RWPE2 (cell line): Measurements from ENCODE around the gene PBX1.
A peak's percentile ranks its signal among the peaks of the same experiment; 100 is the strongest.

Experiments used
- ATAC-seq: fragments of 200-7000 bp; cut with Tn5 transposase; 3 replicates; pipeline ENCODE4 v1.9.1; 2021; ENCODE audit warnings: low read depth
- DNase-seq: peaks from one replicate; pipeline ENCODE4 v3.0.0-alpha.2; 2020; ENCODE audit warnings: low spot score
- H3K27ac ChIP-seq: fragments of 450-650 bp; 2 replicates; pipeline ENCODE4 v1.5.1; 2017; ENCODE audit warnings: mild to moderate bottlenecking; ENCODE audit not compliant: poor library complexity, severe bottlenecking
- H3K27me3 ChIP-seq: fragments of 250-450 bp; sonication (Bioruptor Pico); 2 replicates; pipeline ENCODE4 v1.5.1; 2021; ENCODE audit warnings: mild to moderate bottlenecking, moderate library complexity; ENCODE audit not compliant: insufficient read depth, poor library complexity, severe bottlenecking
- H3K36me3 ChIP-seq: fragments of 250-450 bp; sonication (Bioruptor Pico); 2 replicates; pipeline ENCODE4 v1.5.1; 2020; ENCODE audit warnings: low read depth, mild to moderate bottlenecking, moderate library complexity
- H3K4me1 ChIP-seq: fragments of 250-450 bp; sonication (Bioruptor Pico); 2 replicates; pipeline ENCODE4 v1.5.1; 2021; ENCODE audit warnings: mild to moderate bottlenecking, moderate library complexity; ENCODE audit not compliant: insufficient read depth, poor library complexity, severe bottlenecking
- H3K4me3 ChIP-seq: fragments of 250-450 bp; sonication (Bioruptor Pico); 2 replicates; pipeline ENCODE4 v1.5.1; 2021; ENCODE audit warnings: mild to moderate bottlenecking, moderate library complexity; ENCODE audit not compliant: severe bottlenecking
- H3K9me3 ChIP-seq: fragments of 250-450 bp; sonication (Bioruptor Pico); 2 replicates; pipeline ENCODE4 v1.5.1; 2021; ENCODE audit warnings: mild to moderate bottlenecking, moderate library complexity; ENCODE audit not compliant: severe bottlenecking
- TF ChIP-seq, protein P1 (sequence below): fragments of 450-650 bp; IDR thresholded peaks from one replicate; pipeline ENCODE4 v1.5.1; 2017; ENCODE audit warnings: mild to moderate bottlenecking, moderate library complexity; ENCODE audit not compliant: poor library complexity, severe bottlenecking

Gene PBX1

DNA sequence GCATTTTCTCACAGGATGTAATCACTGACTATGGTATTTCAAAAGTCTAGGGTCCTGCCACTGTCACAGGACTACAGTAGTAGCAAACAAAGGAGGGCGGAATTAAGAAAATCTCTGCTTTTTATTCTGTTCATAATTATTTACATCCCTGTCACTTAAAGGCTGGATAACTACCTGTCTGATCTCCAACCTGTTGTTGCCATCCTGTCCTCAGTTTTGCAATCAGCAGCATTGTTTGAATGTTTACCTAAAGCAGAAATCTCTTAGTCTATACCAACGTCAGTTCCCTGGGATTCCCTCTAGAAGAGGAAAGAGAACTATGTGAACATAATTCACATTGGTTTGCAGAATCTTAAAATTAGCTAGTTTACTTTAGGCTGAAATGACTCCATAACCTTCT lies 218.5 kb downstream of the PBX1 start:
- Histone ChIP-seq H3K27me3 (no peaks in the 10 kb centered on the region), H3K36me3 (no peaks in the 10 kb centered on the region), H3K27ac (no peak overlapping the region), H3K4me3 (no peak overlapping the region), H3K4me1 (peaks cover 14% of the 10 kb centered on the region), H3K9me3 (no peaks in the 10 kb centered on the region)
- DNase-seq, result no peak
- no peak for ATAC-seq
- TF ChIP-seq, protein P1, sequence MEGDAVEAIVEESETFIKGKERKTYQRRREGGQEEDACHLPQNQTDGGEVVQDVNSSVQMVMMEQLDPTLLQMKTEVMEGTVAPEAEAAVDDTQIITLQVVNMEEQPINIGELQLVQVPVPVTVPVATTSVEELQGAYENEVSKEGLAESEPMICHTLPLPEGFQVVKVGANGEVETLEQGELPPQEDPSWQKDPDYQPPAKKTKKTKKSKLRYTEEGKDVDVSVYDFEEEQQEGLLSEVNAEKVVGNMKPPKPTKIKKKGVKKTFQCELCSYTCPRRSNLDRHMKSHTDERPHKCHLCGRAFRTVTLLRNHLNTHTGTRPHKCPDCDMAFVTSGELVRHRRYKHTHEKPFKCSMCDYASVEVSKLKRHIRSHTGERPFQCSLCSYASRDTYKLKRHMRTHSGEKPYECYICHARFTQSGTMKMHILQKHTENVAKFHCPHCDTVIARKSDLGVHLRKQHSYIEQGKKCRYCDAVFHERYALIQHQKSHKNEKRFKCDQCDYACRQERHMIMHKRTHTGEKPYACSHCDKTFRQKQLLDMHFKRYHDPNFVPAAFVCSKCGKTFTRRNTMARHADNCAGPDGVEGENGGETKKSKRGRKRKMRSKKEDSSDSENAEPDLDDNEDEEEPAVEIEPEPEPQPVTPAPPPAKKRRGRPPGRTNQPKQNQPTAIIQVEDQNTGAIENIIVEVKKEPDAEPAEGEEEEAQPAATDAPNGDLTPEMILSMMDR, result no peak

DNA sequence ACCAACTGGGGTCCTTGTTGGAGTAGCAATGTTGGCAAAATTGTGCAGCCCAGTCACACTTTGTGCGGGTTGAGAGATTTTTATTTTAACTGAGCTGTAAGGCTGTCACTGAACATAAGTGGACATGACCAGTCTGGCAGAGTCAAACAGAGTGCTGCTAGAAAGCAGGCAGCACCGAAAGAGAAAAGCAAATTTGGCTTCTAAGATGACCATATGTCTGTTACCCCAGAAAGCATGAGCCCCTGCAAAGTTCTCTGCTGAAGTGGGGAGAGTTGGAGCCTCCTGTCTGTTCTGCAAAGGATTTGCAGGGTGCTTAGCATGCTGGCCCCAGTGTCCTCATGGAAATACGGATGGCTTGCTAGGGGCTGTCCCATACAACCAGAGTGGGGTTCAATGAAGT lies 220.4 kb downstream of the PBX1 start:
- no peaks in the 10 kb centered on the region for H3K27me3 ChIP-seq
- TF ChIP-seq, protein P1, result no peak
- DNase-seq (no peak), ATAC-seq (no peak)
- no peaks in the 10 kb centered on the region for H3K9me3 ChIP-seq
- H3K27ac ChIP-seq, result no peak overlapping the region
- no peak overlapping the region for H3K4me3 ChIP-seq
- peaks cover 5% of the 10 kb centered on the region for H3K4me1 ChIP-seq
- H3K36me3 ChIP-seq, result no peaks in the 10 kb centered on the region

- TF ChIP-seq, protein P1, result no peak
- H3K4me1 ChIP-seq, result peaks cover 5% of the 10 kb centered on the region
- no peaks in the 10 kb centered on the region for H3K27me3 ChIP-seq
- no peak overlapping the region for H3K4me3 ChIP-seq
- no peak for DNase-seq
- H3K27ac ChIP-seq, result no peak overlapping the region
- no peaks in the 10 kb centered on the region for H3K36me3 ChIP-seq
- no peak for ATAC-seq
- no peaks in the 10 kb centered on the region for H3K9me3 ChIP-seq
These were observed 221.3 kb downstream of the PBX1 start for GRCh38 chr1:164780111-164780812.

GRCh38 chr1:164780863-164781262 lies 221.9 kb downstream of the PBX1 start:
- H3K27me3 ChIP-seq, result no peaks in the 10 kb centered on the region
- peak; percentile 84 for ATAC-seq
- H3K9me3 ChIP-seq, result no peaks in the 10 kb centered on the region
- TF ChIP-seq, protein P1, result no peak
- no peaks in the 10 kb centered on the region for H3K36me3 ChIP-seq
- peaks cover 9% of the 10 kb centered on the region for H3K4me1 ChIP-seq
- H3K27ac ChIP-seq, result no peak overlapping the region
- no peak overlapping the region for H3K4me3 ChIP-seq
- no peak for DNase-seq

DNA sequence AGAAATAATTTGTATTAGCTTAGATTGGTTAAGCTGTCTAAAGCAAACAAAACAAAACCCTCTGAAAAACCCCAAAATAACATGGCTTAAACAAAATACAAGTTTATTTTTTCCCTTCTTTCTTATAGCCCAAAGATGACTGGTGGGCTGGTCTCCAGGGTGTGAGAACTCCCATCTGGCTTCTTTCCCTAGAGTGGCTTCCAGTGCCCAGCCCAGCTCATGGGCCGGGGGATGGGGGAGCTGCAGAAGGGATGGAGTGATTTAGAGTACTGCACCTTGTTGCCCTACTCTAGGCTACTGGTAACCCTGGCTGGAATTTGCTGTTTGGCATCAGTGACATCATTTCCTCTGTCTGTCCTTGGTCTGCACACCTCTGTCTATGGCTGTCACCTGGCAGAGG lies 223.0 kb downstream of the PBX1 start:
- H3K27ac ChIP-seq, result no peak overlapping the region
- no peaks in the 10 kb centered on the region for H3K9me3 ChIP-seq
- DNase-seq (no peak), ATAC-seq (no peak)
- H3K27me3 ChIP-seq, result no peaks in the 10 kb centered on the region
- peaks cover 20% of the 10 kb centered on the region for H3K4me1 ChIP-seq
- no peak overlapping the region for H3K4me3 ChIP-seq
- TF ChIP-seq, protein P1, result no peak
- no peaks in the 10 kb centered on the region for H3K36me3 ChIP-seq
